Mesothelial cell of epicardium (in vitro differentiated cells): Measurements from ENCODE around the gene PCAT6. TPM values are rescaled to one million over a fixed set of nuclear protein-coding genes. Genes with fewer than 3 reads are reported as not detected.

Experiments used
- DNase-seq, 2 experiments: peaks; one replicate each; pipeline ENCODE4 v3.0.0; 2021; ENCODE audit warnings: low spot score in 2 of 2; ENCODE audit not compliant: unreplicated experiment in 2 of 2
- H3K27ac Mint-ChIP-seq: 2 replicates; pipeline ENCODE4 v1.8.0; 2021; ENCODE audit warnings: mixed read lengths
- H3K27me3 Mint-ChIP-seq: 2 replicates; pipeline ENCODE4 v1.8.0; 2021; ENCODE audit warnings: low read depth, mixed read lengths
- H3K36me3 Mint-ChIP-seq: 2 replicates; pipeline ENCODE4 v1.8.0; 2021; ENCODE audit warnings: mixed read lengths
- H3K4me1 Mint-ChIP-seq: 2 replicates; pipeline ENCODE4 v1.8.0; 2021; ENCODE audit warnings: mixed read lengths
- H3K4me3 Mint-ChIP-seq: 2 replicates; pipeline ENCODE4 v1.8.0; 2021; ENCODE audit warnings: mild to moderate bottlenecking, moderate library complexity, mixed read lengths
- H3K9me3 Mint-ChIP-seq: 2 replicates; pipeline ENCODE4 v1.8.0; 2021; ENCODE audit warnings: mixed read lengths
- CTCF ChIP-seq: fragments of 200-600 bp; sonication (generic); IDR thresholded peaks from one replicate; pipeline ENCODE4 v1.5.0; 2021; ENCODE audit warnings: antibody characterized with exemption; ENCODE audit not compliant: unreplicated experiment
- total RNA-seq: library from RNA; stranded (reverse); gene quantifications from 3 replicates; pipeline ENCODE4 v1.2.1, GENCODE V29; 2021

PCAT6 gene
- total RNA-seq, result 9.9 to 10.6 TPM (median 9.9 TPM) in 3 replicates

- peak; percentile 87 to 92 for DNase-seq
- no peaks in the 10 kb centered on the region for H3K9me3 Mint-ChIP-seq
- H3K27ac Mint-ChIP-seq, result peak within 1 kb of the TSS; percentile 97
- H3K36me3 Mint-ChIP-seq, result no peaks in the 10 kb centered on the region
- no peak for TF ChIP-seq CTCF
- H3K27me3 Mint-ChIP-seq, result no peaks in the 10 kb centered on the region
- peak within 1 kb of the TSS; percentile 83 for H3K4me3 Mint-ChIP-seq
- H3K4me1 Mint-ChIP-seq, result peaks cover 40% of the 10 kb centered on the region
Observed at GRCh38 chr1:202810615-202811295, at the start of gene PCAT6. TSS of gene PCAT6 (plus strand) at chr1:202810954.

GRCh38 chr1:202762019-202762418, 48.7 kb upstream of the PCAT6 start:
- peak overlapping the region; percentile 74 for H3K27ac Mint-ChIP-seq
- H3K36me3 Mint-ChIP-seq, result peaks cover 50% of the 10 kb centered on the region
- no peak overlapping the region for H3K4me3 Mint-ChIP-seq
- no peaks in the 10 kb centered on the region for H3K27me3 Mint-ChIP-seq
- no peaks in the 10 kb centered on the region for H3K4me1 Mint-ChIP-seq
- DNase-seq, result no peak
- H3K9me3 Mint-ChIP-seq, result no peaks in the 10 kb centered on the region
- no peak for TF ChIP-seq CTCF

GRCh38 chr1:202765721-202766120, 45.0 kb upstream of the PCAT6 start:
- no peaks in the 10 kb centered on the region for H3K27me3 Mint-ChIP-seq
- H3K36me3 Mint-ChIP-seq, result peaks cover 46% of the 10 kb centered on the region
- H3K4me1 Mint-ChIP-seq, result no peaks in the 10 kb centered on the region
- H3K9me3 Mint-ChIP-seq, result no peaks in the 10 kb centered on the region
- no peak overlapping the region for H3K4me3 Mint-ChIP-seq
- no peak for TF ChIP-seq CTCF
- no peak overlapping the region for H3K27ac Mint-ChIP-seq
- DNase-seq, result no peak

- TF ChIP-seq CTCF, result no peak
- Mint-ChIP-seq H3K9me3 (no peaks in the 10 kb centered on the region), H3K27me3 (no peaks in the 10 kb centered on the region), H3K4me3 (no peak overlapping the region), H3K4me1 (no peaks in the 10 kb centered on the region), H3K36me3 (peaks cover 46% of the 10 kb centered on the region), H3K27ac (no peak overlapping the region)
- DNase-seq, result no peak
Observed at GRCh38 chr1:202770135-202770534, 40.6 kb upstream of the PCAT6 start.

GRCh38 chr1:202781180-202781579, 29.6 kb upstream of the PCAT6 start:
- Mint-ChIP-seq H3K4me1 (peaks cover 4% of the 10 kb centered on the region), H3K36me3 (peaks cover 5% of the 10 kb centered on the region), H3K4me3 (no peak overlapping the region), H3K27me3 (no peaks in the 10 kb centered on the region), H3K9me3 (no peaks in the 10 kb centered on the region), H3K27ac (peak overlapping the region; percentile 21)
- no peak for DNase-seq
- TF ChIP-seq CTCF, result no peak
